ENCODE data around the gene GLI3. TPM values are rescaled to one million over a fixed set of nuclear protein-coding genes. Genes with fewer than 3 reads are reported as not detected.

Gene GLI3
- total RNA-seq, 1 donor from 2014 or later: 27.7 TPM

DNA sequence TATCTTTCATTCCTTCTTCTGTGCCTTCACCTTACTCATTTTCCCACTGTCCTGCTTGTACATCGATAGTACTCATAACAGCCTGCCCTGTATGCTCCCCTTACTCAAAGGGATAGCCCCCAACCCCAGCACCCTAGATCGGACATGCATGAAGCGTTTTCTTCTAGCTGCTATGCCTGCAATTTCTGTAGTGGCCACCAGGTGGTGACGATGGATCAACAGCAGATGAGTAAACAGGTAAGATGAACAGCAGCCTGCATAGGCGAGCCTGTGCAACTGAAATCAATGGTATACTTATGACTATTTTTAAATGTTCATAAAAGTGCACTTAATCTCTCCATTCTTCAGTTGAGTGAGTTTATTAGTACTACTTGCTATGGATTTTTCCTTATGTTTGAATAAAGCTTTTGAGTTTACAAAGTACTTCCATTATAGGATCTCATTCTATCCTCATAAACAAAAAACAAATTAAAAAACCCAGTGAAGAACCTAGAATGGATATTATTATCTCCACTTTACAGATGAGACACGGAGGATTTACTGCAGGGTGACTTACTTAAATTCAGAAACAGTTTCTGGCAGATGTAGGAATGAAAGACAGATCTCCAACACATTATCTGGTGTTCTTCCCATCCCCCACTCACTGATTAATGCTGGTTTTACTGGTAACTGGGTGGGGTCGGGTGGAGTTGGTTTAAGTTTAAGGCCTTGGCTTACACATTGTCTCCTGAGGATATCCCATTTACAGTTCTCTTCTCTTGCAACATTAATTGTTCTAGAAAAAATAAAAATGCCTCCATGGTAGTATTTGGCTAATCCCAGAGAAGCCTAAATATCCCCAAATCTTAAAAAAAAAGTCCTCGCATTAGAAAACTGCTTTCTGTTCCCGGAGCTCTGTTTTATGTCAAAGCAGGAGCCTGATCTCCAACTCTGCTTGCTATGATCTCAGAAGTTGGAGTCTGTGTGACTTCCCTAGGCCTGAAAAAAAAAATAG is 222.1 kb downstream of the GLI3 start:
- Mint-ChIP-seq H3K4me3 (ENCODE audit: unreplicated experiment) (no peak overlapping the region), H3K36me3 (ENCODE audit: low read depth, unreplicated experiment) (peaks cover 13% of the 10 kb centered on the region), H3K27ac (ENCODE audit: unreplicated experiment) (no peak overlapping the region), H3K4me1 (ENCODE audit: low read depth, unreplicated experiment) (peaks cover 4% of the 10 kb centered on the region), H3K27me3 (ENCODE audit: low read depth, unreplicated experiment) (no peaks in the 10 kb centered on the region), H3K9me3 (ENCODE audit: unreplicated experiment) (peaks cover 7% of the 10 kb centered on the region)
- FAIRE-seq (no peak), DNase-seq (ENCODE audit: low read depth) (no peak)
- Histone ChIP-seq H3K4me3 (ENCODE audit: insufficient read depth, low read depth, low read length) (no peak overlapping the region), H2AFZ (ENCODE audit: low read depth, low read length) (no peak overlapping the region), H3K9ac (ENCODE audit: low read length) (no peak overlapping the region), H3K9me3 (ENCODE audit: insufficient read depth, low read depth, low read length) (no peaks in the 10 kb centered on the region), H3K27ac (ENCODE audit: low read depth, low read length) (no peak overlapping the region), H3K27me3 (ENCODE audit: insufficient read depth, low read length) (no peaks in the 10 kb centered on the region), H3K36me3 (ENCODE audit: insufficient read depth, low read length) (no peaks in the 10 kb centered on the region), H3K4me2 (ENCODE audit: low read length) (no peak overlapping the region), H3K4me1 (ENCODE audit: insufficient read depth, low read length) (peaks cover 5% of the 10 kb centered on the region), H3K79me2 (ENCODE audit: insufficient read depth, low read length) (no peaks in the 10 kb centered on the region), H4K20me1 (ENCODE audit: insufficient read depth, low read length) (no peaks in the 10 kb centered on the region)
- peak; percentile 58 for TF ChIP-seq CTCF (IDR thresholded peaks at IDR 0.05; ENCODE audit: insufficient read depth, low read depth, low read length)
- TF ChIP-seq EZH2 (IDR thresholded peaks at IDR 0.05; ENCODE audit: insufficient read depth, low read length): no peak

GRCh38 chr7:42012786-42013360 is 224.1 kb downstream of the GLI3 start:
- Mint-ChIP-seq H3K4me3 (ENCODE audit: unreplicated experiment) (no peak overlapping the region), H3K9me3 (ENCODE audit: unreplicated experiment) (peaks cover 7% of the 10 kb centered on the region), H3K4me1 (ENCODE audit: low read depth, unreplicated experiment) (peaks cover 4% of the 10 kb centered on the region), H3K27ac (ENCODE audit: unreplicated experiment) (no peak overlapping the region), H3K36me3 (ENCODE audit: low read depth, unreplicated experiment) (peaks cover 17% of the 10 kb centered on the region), H3K27me3 (ENCODE audit: low read depth, unreplicated experiment) (no peaks in the 10 kb centered on the region)
- H3K36me3 ChIP-seq (ENCODE audit: insufficient read depth, low read length): no peaks in the 10 kb centered on the region
- no peak overlapping the region for H2AFZ ChIP-seq (ENCODE audit: low read depth, low read length)
- peaks cover 5% of the 10 kb centered on the region for H3K4me1 ChIP-seq (ENCODE audit: insufficient read depth, low read length)
- H4K20me1 ChIP-seq (ENCODE audit: insufficient read depth, low read length): no peaks in the 10 kb centered on the region
- no peak for TF ChIP-seq CTCF (IDR thresholded peaks at IDR 0.05; ENCODE audit: insufficient read depth, low read depth, low read length)
- TF ChIP-seq EZH2 (IDR thresholded peaks at IDR 0.05; ENCODE audit: insufficient read depth, low read length): no peak
- no peak overlapping the region for H3K9ac ChIP-seq (ENCODE audit: low read length)
- peak; percentile 72 for DNase-seq (ENCODE audit: low read depth)
- FAIRE-seq: no peak
- H3K27me3 ChIP-seq (ENCODE audit: insufficient read depth, low read length): no peaks in the 10 kb centered on the region
- H3K9me3 ChIP-seq (ENCODE audit: insufficient read depth, low read depth, low read length): no peaks in the 10 kb centered on the region
- no peak overlapping the region for H3K27ac ChIP-seq (ENCODE audit: low read depth, low read length)
- H3K4me3 ChIP-seq (ENCODE audit: insufficient read depth, low read depth, low read length): no peak overlapping the region
- H3K79me2 ChIP-seq (ENCODE audit: insufficient read depth, low read length): no peaks in the 10 kb centered on the region
- H3K4me2 ChIP-seq (ENCODE audit: low read length): peak overlapping the region; percentile 38
